Measurements from ENCODE around the gene SLC30A3.

DNA sequence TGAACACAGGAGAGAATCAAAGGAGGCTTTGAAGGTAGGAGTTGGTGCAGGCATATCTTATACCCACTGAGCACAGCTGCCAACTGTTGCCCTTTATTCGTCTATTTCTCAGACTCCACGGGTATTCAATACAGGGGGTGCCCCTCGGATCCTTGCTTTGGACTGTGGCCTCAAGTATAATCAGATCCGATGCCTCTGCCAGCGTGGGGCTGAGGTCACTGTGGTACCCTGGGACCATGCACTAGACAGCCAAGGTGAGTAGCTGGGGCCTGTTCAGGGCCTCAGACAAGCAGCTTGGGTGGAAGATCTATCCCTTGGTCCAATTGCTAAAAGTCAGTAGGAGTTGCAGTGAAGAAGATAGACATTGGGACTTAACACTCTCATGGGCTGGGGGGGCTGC is 40.4 kb downstream of the SLC30A3 start:
- TF ChIP-seq POLR2A (IDR thresholded peaks at IDR 0.05; ENCODE audit: extremely low read depth, insufficient read length) = no peak
- TF ChIP-seq, protein P1, sequence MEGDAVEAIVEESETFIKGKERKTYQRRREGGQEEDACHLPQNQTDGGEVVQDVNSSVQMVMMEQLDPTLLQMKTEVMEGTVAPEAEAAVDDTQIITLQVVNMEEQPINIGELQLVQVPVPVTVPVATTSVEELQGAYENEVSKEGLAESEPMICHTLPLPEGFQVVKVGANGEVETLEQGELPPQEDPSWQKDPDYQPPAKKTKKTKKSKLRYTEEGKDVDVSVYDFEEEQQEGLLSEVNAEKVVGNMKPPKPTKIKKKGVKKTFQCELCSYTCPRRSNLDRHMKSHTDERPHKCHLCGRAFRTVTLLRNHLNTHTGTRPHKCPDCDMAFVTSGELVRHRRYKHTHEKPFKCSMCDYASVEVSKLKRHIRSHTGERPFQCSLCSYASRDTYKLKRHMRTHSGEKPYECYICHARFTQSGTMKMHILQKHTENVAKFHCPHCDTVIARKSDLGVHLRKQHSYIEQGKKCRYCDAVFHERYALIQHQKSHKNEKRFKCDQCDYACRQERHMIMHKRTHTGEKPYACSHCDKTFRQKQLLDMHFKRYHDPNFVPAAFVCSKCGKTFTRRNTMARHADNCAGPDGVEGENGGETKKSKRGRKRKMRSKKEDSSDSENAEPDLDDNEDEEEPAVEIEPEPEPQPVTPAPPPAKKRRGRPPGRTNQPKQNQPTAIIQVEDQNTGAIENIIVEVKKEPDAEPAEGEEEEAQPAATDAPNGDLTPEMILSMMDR (IDR thresholded peaks at IDR 0.05; ENCODE audit: low read depth, low read length) = no peak
- no peak for TF ChIP-seq MYC (IDR thresholded peaks at IDR 0.05; ENCODE audit: low read depth, low read length)

Data from NB4 (cell line).